ENCODE measurements around the gene FAM72B.
"Not testable (repeated sequence)": the region's sequence is repeated elsewhere in the genome, so short reads cannot be mapped to it uniquely, and the experiment has no call there.

The FAM72B gene

DNA sequence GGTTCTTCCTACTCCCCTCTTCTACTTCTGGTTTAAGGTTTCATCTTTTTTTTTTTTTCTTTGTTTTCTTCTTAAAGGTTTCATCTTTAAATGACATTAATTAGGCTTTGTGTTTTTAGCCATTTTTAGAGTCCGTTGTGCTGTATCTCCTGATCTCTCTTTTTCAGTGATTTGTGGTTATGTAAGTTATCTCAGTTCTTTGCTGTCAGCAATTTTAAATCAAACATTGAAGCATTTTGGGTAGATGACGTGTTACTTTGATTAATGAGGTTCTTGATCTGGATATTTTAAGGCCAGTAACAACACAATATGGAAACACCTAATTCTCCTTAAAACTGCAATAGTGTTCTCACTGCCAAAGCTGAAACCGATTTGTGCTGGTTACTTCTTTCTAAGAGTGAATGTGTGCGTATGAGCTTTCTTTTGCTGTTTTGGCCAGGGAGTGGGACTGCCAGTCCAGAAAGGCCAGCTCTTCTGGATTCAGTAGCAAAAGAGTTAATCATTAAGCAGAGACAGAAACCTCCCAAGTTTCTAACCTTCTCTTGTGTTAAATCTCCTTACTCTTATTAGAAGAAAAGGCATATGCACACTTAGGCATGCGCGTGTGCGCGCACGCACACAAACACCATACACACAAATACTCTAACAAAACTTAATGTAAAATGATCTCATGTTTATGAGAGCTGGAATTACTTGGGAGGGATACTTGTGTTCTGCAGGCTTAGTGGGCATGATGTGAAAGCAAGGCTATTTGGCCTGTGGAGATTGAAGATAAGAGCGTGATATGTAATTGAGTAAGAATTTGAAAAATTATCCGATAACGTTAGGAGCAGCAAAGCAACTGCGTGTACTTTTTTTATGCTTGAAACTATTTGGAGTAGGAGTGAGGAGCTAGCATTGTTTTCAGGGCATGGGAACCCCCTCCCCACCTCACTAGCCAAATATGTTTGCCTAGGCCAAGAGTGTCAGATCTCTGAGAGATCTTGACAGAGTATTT is 17.1 kb upstream of the FAM72B start:
- DNase-seq (ENCODE audit: low read depth in 1 of 2, low spot score in 1 of 2): not testable (repeated sequence)

DNA sequence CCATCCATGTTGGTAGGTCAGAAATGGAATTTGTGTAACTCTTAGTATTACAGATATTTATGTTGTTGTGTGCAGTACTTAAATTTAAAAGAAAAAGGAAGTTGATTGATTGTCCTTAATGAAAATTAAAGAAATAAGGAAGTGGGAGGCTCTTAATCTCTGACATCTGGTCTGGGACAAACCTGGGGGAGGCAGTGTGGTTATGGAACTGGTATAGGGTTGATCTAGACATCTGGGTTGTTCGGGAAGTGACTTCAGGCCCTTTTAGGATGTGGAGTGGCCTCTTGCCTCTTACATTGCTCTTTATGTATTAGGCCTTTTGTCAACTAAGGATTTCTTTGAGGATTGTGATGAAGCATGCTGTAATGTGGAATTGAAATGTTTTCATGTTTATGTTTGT is 16.1 kb upstream of the FAM72B start:
- DNase-seq (ENCODE audit: low read depth in 1 of 2, low spot score in 1 of 2): not testable (repeated sequence)

DNA sequence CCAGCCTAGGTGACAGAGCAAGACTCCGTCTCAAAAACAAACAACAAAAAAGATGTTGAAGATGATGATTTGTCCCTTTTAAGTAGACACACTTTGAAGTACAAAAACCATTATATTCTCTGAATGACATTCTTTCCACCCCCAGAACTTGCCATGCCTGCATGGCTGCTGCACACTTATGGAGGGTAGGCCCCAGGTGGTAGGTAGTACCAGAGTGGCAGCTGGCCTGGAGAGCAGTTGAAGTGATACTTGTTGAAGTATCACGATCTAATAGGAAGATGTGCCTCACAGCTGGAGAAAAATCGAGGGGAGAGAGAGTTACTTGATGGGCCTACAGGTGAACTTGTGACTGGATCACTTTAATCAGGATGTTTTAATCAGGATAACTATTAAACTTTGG is 15.6 kb upstream of the FAM72B start:
- DNase-seq (ENCODE audit: low read depth in 1 of 2, low spot score in 1 of 2): not testable (repeated sequence)

DNA sequence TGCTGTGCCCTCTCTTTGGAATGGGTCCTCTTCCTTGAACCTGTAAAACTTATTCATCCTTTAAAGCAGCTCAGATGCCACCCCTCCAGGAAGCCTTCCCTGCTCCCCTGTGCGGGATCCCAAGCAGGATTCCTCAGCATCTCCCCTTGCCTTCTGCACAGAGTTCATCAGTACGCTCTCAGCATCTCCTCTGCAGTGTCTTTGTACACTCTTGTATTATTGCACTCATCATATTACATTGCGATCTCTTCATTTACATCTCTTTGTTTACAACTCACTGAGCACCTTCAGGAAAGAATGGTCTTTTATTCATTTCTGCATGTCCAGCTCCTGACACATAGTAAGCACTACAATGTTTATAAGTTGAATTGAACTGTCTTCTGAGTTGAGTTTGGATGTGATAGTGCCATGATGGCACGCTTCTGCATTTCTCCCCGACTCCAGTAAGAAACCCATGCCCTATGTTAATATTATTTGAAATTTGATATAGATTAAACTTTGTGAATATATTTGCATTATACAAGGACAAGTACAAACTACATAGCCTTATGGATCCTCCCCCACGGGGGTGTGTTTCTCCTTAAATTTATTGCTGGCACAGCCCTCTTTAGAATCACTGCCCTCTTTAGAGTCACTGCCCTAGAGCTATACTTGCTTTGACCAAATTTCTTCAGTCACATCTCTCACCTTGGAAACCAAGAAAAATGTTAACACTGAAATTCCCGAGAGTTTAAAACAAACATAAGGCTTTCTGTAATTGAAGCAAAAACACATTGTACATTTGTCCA is 13.1 kb upstream of the FAM72B start:
- not testable (repeated sequence) for DNase-seq (ENCODE audit: low read depth in 1 of 2, low spot score in 1 of 2)

DNA sequence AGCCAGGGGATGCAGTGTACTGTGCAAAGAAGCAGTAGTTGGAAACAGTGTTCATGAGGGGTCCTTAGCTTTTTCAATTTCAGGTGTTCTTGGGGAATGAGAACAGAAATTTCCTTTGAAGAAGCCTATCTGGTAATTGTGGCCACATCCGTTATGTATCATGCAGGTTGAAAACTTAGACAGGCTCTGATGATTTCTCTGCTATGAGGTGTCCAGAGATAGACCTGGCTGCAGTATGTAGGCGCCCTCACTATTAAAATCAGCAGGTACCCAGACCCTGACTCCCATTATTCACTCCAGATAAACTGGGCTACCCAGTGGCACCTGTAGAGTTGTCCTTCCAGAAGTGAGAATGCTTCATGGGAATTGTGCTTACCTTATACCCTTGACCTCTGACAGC is 8.4 kb upstream of the FAM72B start:
- not testable (repeated sequence) for DNase-seq (ENCODE audit: low read depth in 1 of 2, low spot score in 1 of 2)

DNA sequence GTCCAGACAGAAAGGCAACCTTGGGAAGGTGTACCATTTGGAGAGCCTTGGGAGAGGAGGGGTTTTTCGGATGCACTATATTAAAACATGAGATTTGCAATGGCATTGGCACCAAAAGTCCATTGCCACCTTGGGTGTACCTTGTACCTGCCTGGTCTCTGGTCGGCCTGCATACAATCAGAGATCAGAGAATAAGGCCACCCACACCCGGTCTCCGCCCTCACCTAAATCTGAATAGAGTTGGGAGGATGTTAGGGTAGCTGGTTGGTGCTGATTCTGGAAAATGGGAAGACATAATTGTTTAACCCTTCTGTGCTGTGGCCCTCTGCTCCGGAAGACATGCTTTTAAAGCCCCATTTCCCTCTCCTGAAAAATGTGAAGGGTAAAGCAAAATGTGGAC is 3.8 kb upstream of the FAM72B start:
- not testable (repeated sequence) for DNase-seq (ENCODE audit: low read depth in 1 of 2, low spot score in 1 of 2)

DNA sequence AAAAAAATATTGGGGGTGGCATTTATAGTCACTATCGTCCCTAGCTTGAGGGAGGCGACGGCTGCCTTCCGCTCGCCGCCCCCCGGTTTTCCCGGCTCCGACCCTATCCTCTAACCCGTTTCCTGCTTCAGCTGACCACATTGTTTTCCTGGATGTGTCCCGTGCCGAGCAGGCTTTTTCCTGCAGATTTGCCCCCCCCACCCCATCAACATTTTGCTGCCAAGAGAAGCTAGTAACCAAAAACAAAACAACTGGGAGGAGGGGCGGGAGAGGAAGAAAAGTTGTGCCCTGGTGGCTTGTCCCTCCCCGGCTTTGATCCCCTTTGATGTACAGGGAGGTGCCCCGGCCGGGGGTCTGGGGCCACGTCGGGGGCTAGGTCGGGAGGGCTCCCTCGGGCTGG is 2.1 kb upstream of the FAM72B start:
- not testable (repeated sequence) for DNase-seq (ENCODE audit: low read depth in 1 of 2, low spot score in 1 of 2)

DNA sequence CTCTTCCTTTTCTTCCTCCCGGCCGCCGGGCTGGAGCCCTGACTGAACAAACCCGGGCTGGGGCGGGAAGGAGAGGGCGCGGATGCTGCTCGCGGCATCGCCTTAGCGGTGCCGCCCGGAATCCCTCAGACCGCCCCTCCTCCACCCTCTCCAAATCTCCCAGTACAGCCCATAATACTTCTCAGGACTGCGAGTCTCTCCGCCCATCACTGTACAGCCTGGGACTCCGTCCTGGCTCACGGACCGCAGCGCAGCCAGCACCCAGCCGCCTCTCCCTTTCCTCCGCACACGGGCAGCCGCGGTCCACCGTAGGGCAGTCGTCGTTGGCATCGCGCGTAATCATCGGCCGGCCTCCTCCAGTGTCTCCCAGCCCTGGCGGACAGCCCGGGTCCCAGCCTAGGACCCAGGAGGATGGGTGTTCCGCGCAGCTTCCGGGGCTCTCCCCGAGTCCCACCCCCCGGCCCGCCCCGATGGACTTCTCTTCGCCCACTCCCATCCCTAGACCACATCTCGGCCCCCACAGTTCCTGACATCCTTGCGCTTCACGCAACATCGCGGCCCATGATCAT is 1.1 kb upstream of the FAM72B start:
- DNase-seq (ENCODE audit: low read depth in 1 of 2, low spot score in 1 of 2): not testable (repeated sequence)

DNA sequence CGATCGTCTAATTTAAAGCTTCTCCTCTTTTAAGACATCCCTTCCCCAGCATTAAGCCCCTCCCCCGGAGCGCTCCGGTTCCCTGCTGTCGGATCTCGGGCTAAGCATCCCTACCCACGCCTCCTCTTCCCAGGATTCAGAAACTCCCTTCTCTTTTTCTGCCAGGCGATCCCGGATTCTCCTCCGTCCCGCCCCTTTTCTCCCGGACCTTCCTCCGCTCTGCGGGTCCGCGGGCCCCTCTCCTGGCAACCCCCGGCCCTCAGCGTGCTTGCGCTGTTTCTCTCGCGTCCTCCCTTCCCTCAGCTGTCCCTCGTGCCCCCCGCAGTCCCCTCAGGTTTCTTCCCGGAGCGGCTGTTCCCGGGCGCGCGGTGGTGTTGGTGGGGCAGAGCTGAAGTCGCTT is 273 bp downstream of the FAM72B start:
- DNase-seq (ENCODE audit: low read depth in 1 of 2, low spot score in 1 of 2): not testable (repeated sequence)

DNA sequence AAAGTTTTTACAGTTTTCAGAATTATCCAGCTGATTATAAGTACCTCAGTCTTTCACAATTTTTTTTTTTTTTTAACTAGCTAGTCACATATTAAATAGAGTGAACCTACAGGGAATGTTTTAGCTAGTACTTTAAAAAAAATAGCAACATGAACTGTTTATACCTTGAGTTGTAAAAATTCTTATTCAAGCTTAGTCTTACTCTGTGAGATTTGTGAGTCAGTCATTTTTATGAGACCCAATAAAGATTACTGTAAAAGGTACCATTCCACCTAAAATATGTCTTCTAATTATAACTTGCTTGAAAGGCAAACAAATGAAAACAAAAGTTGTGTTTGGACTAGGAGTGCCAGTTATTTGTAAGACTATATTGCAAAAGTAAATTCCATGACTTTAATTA is 5.9 kb downstream of the FAM72B start:
- DNase-seq (ENCODE audit: low read depth in 1 of 2, low spot score in 1 of 2): not testable (repeated sequence)

DNA sequence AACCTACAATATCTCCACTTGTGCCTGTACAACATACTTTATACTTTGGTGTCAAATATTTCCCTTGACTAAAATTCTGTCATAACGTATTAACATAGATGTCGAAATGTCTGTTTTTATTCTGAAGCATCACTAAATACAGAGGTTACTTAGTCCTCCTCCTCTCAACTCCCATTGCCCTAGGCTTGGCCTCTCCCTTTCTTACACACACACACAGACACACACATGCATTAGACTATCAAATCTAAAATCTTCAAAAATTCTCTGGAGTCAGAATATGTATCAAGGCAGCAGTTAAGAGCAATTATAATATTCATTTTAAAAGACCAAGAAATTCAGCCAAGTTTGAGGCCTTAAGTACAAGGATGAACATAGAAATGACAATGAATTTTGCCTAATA is 7.5 kb downstream of the FAM72B start:
- not testable (repeated sequence) for DNase-seq (ENCODE audit: low read depth in 1 of 2, low spot score in 1 of 2)

DNA sequence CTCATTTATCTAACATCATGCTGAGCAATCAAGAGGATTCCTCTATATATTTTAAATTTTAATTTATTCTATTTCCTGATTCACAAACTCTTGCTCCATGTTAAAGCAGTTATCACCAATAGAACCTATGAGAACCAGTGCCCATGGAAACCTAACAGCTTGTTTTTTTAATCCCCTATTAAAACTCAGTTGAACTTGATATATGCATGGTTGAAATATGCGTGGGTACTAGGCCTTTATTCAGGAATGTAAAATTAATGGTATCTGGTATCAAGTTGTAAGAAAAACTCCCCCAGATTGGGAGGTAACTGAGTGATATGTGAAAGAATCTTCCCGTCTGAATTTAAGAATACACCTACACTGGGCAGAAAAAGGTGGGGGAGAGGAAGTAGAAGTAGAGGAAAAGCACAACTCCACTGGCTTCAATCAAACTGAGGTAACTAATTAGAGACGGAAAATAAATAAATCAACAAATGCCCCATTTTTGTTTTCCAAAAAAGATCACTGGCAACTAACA is 15.9 kb downstream of the FAM72B start:
- not testable (repeated sequence) for DNase-seq (ENCODE audit: low read depth in 1 of 2, low spot score in 1 of 2)

DNA sequence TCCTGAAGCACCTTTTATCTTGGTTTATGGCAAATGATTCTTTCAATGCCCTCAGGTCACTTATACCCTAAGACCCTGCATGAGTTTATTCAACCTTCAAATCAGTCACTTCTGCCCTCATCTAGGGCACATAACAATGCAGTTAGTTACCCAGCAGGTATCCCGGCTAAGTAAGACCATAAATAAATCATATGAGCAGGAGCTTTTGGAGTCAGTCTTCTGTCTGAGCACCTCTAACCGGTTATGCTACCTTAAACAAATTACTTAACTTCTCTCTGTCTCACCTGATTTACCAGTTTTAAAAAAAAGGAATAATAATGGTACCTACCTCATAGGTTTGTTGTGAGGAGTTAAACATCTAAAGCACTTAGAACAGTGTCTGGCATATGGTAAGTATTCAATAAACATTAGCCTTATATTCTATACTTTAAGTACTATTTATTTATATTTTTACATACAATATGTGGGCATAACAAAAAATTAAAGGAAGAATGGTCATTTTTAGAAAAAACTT is 16.9 kb downstream of the FAM72B start:
- not testable (repeated sequence) for DNase-seq (ENCODE audit: low read depth in 1 of 2, low spot score in 1 of 2)

DNA sequence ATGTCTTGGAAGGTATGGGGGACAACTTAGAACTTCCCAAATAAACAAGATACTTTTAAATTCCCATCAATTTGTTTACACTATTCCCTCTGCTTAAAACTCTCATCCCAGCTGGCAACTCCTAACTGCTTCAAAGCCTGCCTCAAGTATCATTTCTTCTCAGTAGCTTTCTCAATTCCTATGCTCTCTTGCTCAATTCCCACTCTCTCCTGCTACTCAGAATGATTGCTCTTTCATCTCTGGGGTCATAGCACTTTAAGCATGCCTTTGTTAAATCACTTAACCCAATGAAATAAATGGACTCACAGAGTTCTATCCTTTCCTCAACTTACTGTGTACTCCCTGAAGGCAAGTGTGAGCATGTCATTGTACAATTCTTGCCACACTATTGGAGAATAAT is 18.8 kb downstream of the FAM72B start:
- DNase-seq (ENCODE audit: low read depth in 1 of 2, low spot score in 1 of 2): not testable (repeated sequence)

DNA sequence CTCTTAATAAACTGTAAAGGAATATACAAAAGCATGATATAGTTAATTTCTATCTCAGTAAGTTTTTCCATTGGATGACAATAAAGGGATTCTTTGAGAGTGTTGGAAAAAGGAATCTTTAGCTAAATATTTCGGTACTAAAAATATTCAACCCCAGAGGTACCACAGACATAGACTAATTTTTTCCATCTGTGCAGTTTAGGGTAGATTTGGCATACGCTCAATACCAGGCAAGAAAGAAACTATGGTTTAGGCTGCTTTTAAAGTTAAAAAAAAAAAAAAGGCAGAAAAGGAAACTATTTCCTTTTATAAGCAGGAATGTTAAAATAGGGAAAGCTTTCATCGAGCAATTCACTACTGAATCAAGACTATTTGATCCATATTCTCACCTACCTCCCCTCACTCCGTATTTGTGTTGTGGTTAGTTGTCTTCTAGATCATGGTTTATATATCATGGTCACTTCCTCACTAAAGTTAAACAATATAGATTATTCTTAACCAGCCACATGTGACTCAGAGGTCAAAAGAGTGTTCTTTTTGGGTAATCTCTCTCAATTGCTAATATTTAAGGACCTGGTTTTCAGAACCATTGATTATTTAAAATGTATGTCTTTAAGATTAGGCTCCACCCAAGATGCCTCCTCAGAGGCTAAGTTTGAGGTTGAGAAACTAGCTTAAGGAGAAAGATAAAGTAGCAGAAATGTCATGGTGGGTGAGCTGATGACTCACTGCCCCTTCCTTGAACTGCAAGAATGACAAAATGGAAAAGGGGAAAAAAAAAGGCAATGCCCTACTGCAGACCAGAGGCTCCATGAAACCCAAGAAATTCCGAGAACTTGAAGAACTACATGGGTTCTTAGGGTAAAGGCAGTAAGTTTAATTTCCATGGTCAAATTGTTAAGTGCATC is 20.0 kb downstream of the FAM72B start:
- DNase-seq (ENCODE audit: low read depth in 1 of 2, low spot score in 1 of 2): not testable (repeated sequence)

DNA sequence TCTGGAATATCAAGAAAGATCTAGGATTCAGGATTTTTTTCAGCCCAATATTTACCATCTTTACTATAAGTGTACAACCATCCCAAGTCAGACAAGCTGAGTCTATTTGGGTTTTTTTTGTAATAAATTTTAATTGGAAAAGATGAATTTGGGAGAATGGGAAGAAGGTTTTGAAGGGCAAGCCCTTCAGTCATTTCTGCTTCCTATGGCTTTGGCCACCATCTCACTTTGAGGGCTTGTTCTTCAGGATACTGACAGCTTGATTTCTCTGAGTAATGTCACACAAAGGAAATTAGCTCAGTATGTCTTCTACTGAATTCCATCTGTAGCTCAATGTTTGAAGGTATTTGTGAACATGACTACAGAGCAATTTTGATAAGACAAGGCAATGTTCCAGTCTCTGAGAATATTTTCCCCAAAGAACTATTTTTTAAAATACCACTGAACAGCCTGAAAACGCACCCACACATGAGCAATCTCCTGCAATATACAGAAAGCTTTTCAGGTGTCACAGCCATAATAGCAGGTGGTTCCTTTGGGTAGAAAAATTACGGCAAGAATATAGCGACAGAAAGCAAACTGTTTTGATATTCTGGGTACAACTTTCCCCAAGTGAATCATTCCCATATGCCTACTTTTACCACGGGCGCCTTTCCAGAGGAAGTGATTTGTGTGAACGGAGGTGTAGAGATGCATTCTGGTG is 22.8 kb downstream of the FAM72B start:
- not testable (repeated sequence) for DNase-seq (ENCODE audit: low read depth in 1 of 2, low spot score in 1 of 2)

DNA sequence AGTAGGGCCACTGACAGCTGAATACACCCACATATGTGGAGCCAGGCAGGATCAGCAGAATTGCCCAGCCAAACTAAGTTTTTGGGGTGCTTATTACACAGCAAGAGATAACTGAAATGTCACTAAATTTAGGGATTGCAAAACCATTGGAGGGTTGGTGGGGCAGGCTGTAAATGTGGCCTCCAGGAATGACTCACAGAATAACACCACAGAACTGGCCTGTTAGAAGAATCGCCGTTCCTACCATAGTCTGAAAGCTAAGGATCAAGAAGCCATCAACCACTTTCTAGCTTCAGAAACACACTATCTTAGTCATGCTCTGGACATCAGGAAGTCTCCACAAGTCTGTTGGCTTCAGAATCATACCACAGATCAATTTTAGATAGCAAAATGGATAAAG is 24.0 kb downstream of the FAM72B start:
- DNase-seq (ENCODE audit: low read depth in 1 of 2, low spot score in 1 of 2): not testable (repeated sequence)

DNA sequence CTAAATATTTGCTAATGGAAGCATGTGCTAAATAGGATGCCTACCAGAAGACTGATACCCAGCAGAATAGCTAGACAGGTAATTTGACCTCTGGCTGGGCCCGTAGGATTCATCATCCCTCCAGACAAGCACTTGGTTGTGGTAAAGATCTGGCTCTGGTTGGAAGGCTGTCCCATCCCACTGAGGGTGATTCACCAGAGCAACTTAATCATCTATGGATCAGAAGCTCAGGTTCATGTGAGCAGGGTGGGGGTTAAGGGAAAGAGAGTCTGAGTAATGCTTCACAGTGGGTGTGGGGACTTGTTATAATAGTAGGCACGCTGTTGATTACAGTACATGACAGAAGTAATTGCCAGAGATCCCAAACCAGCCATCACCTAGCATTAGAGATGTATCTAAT is 26.5 kb downstream of the FAM72B start:
- DNase-seq (ENCODE audit: low read depth in 1 of 2, low spot score in 1 of 2): not testable (repeated sequence)

DNA sequence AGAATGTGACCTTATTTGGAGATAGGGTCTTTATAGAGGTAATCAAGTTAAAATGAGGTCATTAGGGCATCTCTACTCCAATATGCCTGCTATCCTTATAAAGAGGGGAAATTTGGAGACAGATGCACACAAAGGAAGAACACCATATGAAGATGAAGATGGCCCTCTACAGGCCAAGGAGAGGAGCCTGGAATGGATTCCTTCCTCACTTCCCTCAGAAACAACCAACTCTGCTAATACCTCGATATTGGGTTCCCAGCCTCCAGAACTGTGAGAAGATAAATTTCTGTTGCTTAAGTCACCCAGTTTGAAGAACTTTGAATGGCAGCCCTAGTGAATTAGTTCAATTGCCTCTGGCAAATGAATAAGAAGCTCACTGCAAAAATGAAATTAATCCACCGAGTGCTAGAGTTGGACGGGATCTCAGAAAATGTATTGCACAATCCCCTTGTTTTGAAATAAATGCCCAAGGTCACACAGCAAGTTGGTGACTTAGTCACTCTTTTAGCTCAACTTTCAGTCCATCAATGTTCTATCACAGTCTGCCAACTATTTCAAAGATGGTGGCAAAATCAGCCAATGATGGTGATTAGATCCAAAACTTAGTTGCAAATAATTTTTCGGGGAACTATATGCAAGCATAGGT is 27.1 kb downstream of the FAM72B start:
- not testable (repeated sequence) for DNase-seq (ENCODE audit: low read depth in 1 of 2, low spot score in 1 of 2)

Measured in activated CD4-positive, alpha-beta T cell treated with anti-CD3 and anti-CD28 coated beads, Interleukin-2, amount 50 U/mL, for 24 hours (primary cell).